Naive B cell (primary cell): ENCODE measurements around the gene MYO3B. TPM values are rescaled to one million over a fixed set of nuclear protein-coding genes. Genes with fewer than 3 reads are reported as not detected.
A peak's percentile ranks its signal among the peaks of the same experiment; 100 is the strongest.

Experiments used
- ATAC-seq, 2 donors: fragments of 150-1000 bp; cut with Tn5 transposase; 2 replicates each; pipeline ENCODE4 v1.10.0; 2021; ENCODE audit warnings: low read depth in 2 of 2, mild to moderate bottlenecking in 2 of 2, moderate library complexity in 2 of 2
- DNase-seq: peaks from one replicate; pipeline ENCODE4 v3.0.0; 2022
- H3K27ac Mint-ChIP-seq, 6 donors: one replicate each; pipeline ENCODE4 v1.8.0; 2020 to 2022; ENCODE audit warnings: mild to moderate bottlenecking in 6 of 6, mixed read lengths in 6 of 6, moderate library complexity in 5 of 6, inconsistent platforms in 2 of 6
- H3K27me3 Mint-ChIP-seq, 3 donors: one replicate each; pipeline ENCODE4 v1.8.0; 2021 to 2022; ENCODE audit warnings: mixed read lengths in 3 of 3, mild to moderate bottlenecking in 1 of 3
- H3K36me3 Mint-ChIP-seq, 2 donors: one replicate each; pipeline ENCODE4 v1.8.0; 2020 to 2022; ENCODE audit warnings: mixed read lengths in 2 of 2, inconsistent platforms in 1 of 2, mild to moderate bottlenecking in 1 of 2
- H3K4me1 Mint-ChIP-seq, 3 donors: one replicate each; pipeline ENCODE4 v1.8.0; 2020 to 2022; ENCODE audit warnings: mixed read lengths in 3 of 3, inconsistent platforms in 1 of 3, mild to moderate bottlenecking in 1 of 3, moderate library complexity in 1 of 3
- H3K4me3 Mint-ChIP-seq, 8 donors: one replicate each; pipeline ENCODE4 v1.8.0; 2020 to 2022; ENCODE audit warnings: mild to moderate bottlenecking in 8 of 8, mixed read lengths in 8 of 8, moderate library complexity in 8 of 8, inconsistent platforms in 2 of 8
- H3K9me3 Mint-ChIP-seq, 7 donors: one replicate each; pipeline ENCODE4 v1.8.0; 2020 to 2022; ENCODE audit warnings: mixed read lengths in 7 of 7, mild to moderate bottlenecking in 5 of 7, inconsistent platforms in 2 of 7, moderate library complexity in 1 of 7
- polyA plus RNA-seq, 6 donors: library from polyadenylated mRNA; unstranded; fragments of 300-500 nt; fragmentation: Illumina TruSeq; gene quantifications; one replicate each; pipeline ENCODE4 v1.2.3, GENCODE V29; 2021; ENCODE audit warnings: low read depth in 6 of 6

Gene MYO3B
- polyA plus RNA-seq, 6 donors from 2014 or later: not detected

- Mint-ChIP-seq H3K4me1 (no peaks in the 10 kb centered on the region), H3K36me3 (peaks cover 0 to under 1% of the 10 kb centered on the region in 2 donors), H3K9me3 (peaks cover 0 to 23% (median 3%) of the 10 kb centered on the region in 7 donors), H3K4me3 (no peak overlapping the region), H3K27ac (no peak overlapping the region), H3K27me3 (peaks cover 0 to 4% (median 0%) of the 10 kb centered on the region in 3 donors)
- ATAC-seq (no peak), DNase-seq (peak; percentile 10)
These were observed 146.7 kb downstream of the MYO3B start for GRCh38 chr2:170324640-170325046.

GRCh38 chr2:170330881-170331280 is 152.9 kb downstream of the MYO3B start:
- H3K4me3 Mint-ChIP-seq: no peak overlapping the region
- no peaks in the 10 kb centered on the region for H3K36me3 Mint-ChIP-seq
- no peaks in the 10 kb centered on the region for H3K4me1 Mint-ChIP-seq

GRCh38 chr2:170332676-170333402 is 154.9 kb downstream of the MYO3B start:
- no peaks in the 10 kb centered on the region for H3K36me3 Mint-ChIP-seq
- H3K4me1 Mint-ChIP-seq: no peaks in the 10 kb centered on the region
- DNase-seq (no peak), ATAC-seq (no peak)
- H3K27me3 Mint-ChIP-seq: peaks cover 0 to 16% (median 10%) of the 10 kb centered on the region in 3 donors
- H3K27ac Mint-ChIP-seq: no peak overlapping the region
- no peak overlapping the region for H3K4me3 Mint-ChIP-seq
- H3K9me3 Mint-ChIP-seq: peaks cover 0 to 8% (median 0%) of the 10 kb centered on the region in 7 donors

More at GRCh38 chr2:170330881-170331280, 152.9 kb downstream of the MYO3B start:
- DNase-seq: no peak
- Mint-ChIP-seq H3K27ac (no peak overlapping the region), H3K9me3 (peaks cover 0 to 8% (median 0%) of the 10 kb centered on the region in 7 donors), H3K27me3 (peaks cover 0 to 16% (median 14%) of the 10 kb centered on the region in 3 donors)
- ATAC-seq: no peak

GRCh38 chr2:170335351-170335750 is 157.4 kb downstream of the MYO3B start:
- no peak overlapping the region for H3K4me3 Mint-ChIP-seq
- no peak for ATAC-seq
- H3K27ac Mint-ChIP-seq: no peak overlapping the region
- H3K4me1 Mint-ChIP-seq: no peaks in the 10 kb centered on the region
- H3K36me3 Mint-ChIP-seq: no peaks in the 10 kb centered on the region
- H3K27me3 Mint-ChIP-seq: peaks cover 0 to 16% (median 13%) of the 10 kb centered on the region in 3 donors
- H3K9me3 Mint-ChIP-seq: peaks cover 0 to 8% (median 0%) of the 10 kb centered on the region in 7 donors
- DNase-seq: no peak

- Mint-ChIP-seq H3K9me3 (no peaks in the 10 kb centered on the region), H3K4me3 (no peak overlapping the region), H3K27ac (no peak overlapping the region), H3K36me3 (no peaks in the 10 kb centered on the region), H3K27me3 (peaks cover 0 to 13% (median 10%) of the 10 kb centered on the region in 3 donors), H3K4me1 (no peaks in the 10 kb centered on the region)
- DNase-seq (no peak), ATAC-seq (no peak)
These were observed 158.5 kb downstream of the MYO3B start for GRCh38 chr2:170336408-170336807.

GRCh38 chr2:170336916-170337315 is 159.0 kb downstream of the MYO3B start:
- H3K27ac Mint-ChIP-seq: peak overlapping the region in 1 of 6 donors; percentile 74
- no peak for DNase-seq

GRCh38 chr2:170339322-170339721 is 161.4 kb downstream of the MYO3B start:
- H3K4me1 Mint-ChIP-seq: no peaks in the 10 kb centered on the region
- no peak for DNase-seq
- H3K27me3 Mint-ChIP-seq: peaks cover 0 to 8% (median 0%) of the 10 kb centered on the region in 3 donors
- ATAC-seq: no peak
- H3K4me3 Mint-ChIP-seq: no peak overlapping the region
- no peaks in the 10 kb centered on the region for H3K36me3 Mint-ChIP-seq
- H3K9me3 Mint-ChIP-seq: no peaks in the 10 kb centered on the region
- no peak overlapping the region for H3K27ac Mint-ChIP-seq

More at GRCh38 chr2:170336916-170337315, 159.0 kb downstream of the MYO3B start:
- no peak overlapping the region for H3K4me3 Mint-ChIP-seq
- no peaks in the 10 kb centered on the region for H3K4me1 Mint-ChIP-seq
- no peaks in the 10 kb centered on the region for H3K9me3 Mint-ChIP-seq
- no peaks in the 10 kb centered on the region for H3K36me3 Mint-ChIP-seq
- H3K27me3 Mint-ChIP-seq: peaks cover 0 to 13% (median 5%) of the 10 kb centered on the region in 3 donors
- no peak for ATAC-seq

GRCh38 chr2:170339750-170340692 is 162.1 kb downstream of the MYO3B start:
- no peak for ATAC-seq
- Mint-ChIP-seq H3K4me3 (no peak overlapping the region), H3K4me1 (no peaks in the 10 kb centered on the region), H3K36me3 (no peaks in the 10 kb centered on the region), H3K27me3 (peaks cover 0 to 4% (median 0%) of the 10 kb centered on the region in 3 donors), H3K27ac (no peak overlapping the region), H3K9me3 (no peaks in the 10 kb centered on the region)
- no peak for DNase-seq

GRCh38 chr2:170340693-170341068 is 162.7 kb downstream of the MYO3B start:
- no peak overlapping the region for H3K27ac Mint-ChIP-seq
- DNase-seq: no peak
- ATAC-seq: no peak
- no peaks in the 10 kb centered on the region for H3K4me1 Mint-ChIP-seq
- H3K9me3 Mint-ChIP-seq: no peaks in the 10 kb centered on the region
- no peak overlapping the region for H3K4me3 Mint-ChIP-seq
- no peaks in the 10 kb centered on the region for H3K36me3 Mint-ChIP-seq
- H3K27me3 Mint-ChIP-seq: peaks cover 0 to 4% (median 0%) of the 10 kb centered on the region in 3 donors

- H3K27me3 Mint-ChIP-seq: peaks cover 0 to 4% (median 0%) of the 10 kb centered on the region in 3 donors
- ATAC-seq (no peak), DNase-seq (no peak)
- H3K4me1 Mint-ChIP-seq: no peaks in the 10 kb centered on the region
- no peaks in the 10 kb centered on the region for H3K9me3 Mint-ChIP-seq
- H3K4me3 Mint-ChIP-seq: peak overlapping the region in 1 of 8 donors; percentile 32
- no peak overlapping the region for H3K27ac Mint-ChIP-seq
- H3K36me3 Mint-ChIP-seq: no peaks in the 10 kb centered on the region
These were observed 164.0 kb downstream of the MYO3B start for GRCh38 chr2:170341684-170342623.

GRCh38 chr2:170344663-170345346 is 166.9 kb downstream of the MYO3B start:
- DNase-seq: no peak
- H3K4me3 Mint-ChIP-seq: no peak overlapping the region
- no peaks in the 10 kb centered on the region for H3K4me1 Mint-ChIP-seq
- peaks cover 0 to 13% (median 0%) of the 10 kb centered on the region in 3 donors for H3K27me3 Mint-ChIP-seq
- no peaks in the 10 kb centered on the region for H3K9me3 Mint-ChIP-seq
- H3K27ac Mint-ChIP-seq: no peak overlapping the region
- H3K36me3 Mint-ChIP-seq: no peaks in the 10 kb centered on the region
- no peak for ATAC-seq

GRCh38 chr2:170345607-170346006 is 167.7 kb downstream of the MYO3B start:
- no peak overlapping the region for H3K4me3 Mint-ChIP-seq
- H3K4me1 Mint-ChIP-seq: peaks cover 0 to 1% (median 0%) of the 10 kb centered on the region in 3 donors
- no peaks in the 10 kb centered on the region for H3K9me3 Mint-ChIP-seq
- H3K27ac Mint-ChIP-seq: no peak overlapping the region
- ATAC-seq: no peak
- H3K27me3 Mint-ChIP-seq: peaks cover under 1 to 19% (median 1%) of the 10 kb centered on the region in 3 donors
- no peak for DNase-seq
- H3K36me3 Mint-ChIP-seq: no peaks in the 10 kb centered on the region
